Astrocyte (in vitro differentiated cells and primary cell): ENCODE measurements around the gene THSD7B.

ENCODE experiments used
- CTCF ChIP-seq: IDR thresholded peaks from 2 replicates; pipeline ENCODE4 v1.5.1; 2011; ENCODE audit warnings: low read depth, mild to moderate bottlenecking, inconsistent platforms, low read length, moderate library complexity; ENCODE audit not compliant: insufficient read depth
- EZH2 ChIP-seq: IDR thresholded peaks from 2 replicates; pipeline ENCODE4 v1.6.1; 2012; ENCODE audit warnings: mild to moderate bottlenecking, low read length, inconsistent platforms; ENCODE audit not compliant: insufficient read depth

DNA sequence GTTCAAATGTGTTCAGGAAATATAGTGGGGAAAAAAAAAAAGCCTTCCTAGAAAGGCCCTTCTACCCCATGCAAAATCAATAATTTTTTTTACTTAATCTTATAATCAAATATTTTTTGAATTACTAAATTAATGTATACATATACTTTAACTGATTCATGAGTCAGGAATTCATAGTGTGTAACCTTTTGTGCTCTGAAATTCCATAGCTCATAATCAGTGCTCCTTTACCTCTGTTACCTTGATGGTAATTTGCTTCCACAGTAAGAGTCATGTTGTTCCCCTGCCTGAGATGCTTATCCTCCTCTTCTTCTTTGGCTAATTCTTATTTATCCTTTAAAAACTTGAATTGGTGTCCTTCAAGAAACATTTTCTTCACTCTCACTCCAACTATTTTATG, 414.2 kb downstream of the THSD7B start:
- TF ChIP-seq CTCF (no peak), EZH2 (no peak)
